OCI-LY7 (cell line): Measurements from ENCODE around the gene FAM181A. TPM values are rescaled to one million over a fixed set of nuclear protein-coding genes. Genes with fewer than 3 reads are reported as not detected.

Experiments used
- BruUV-seq: library from RNA; stranded (reverse); fragments of 400-500 nt; replicated peaks from 2 replicates; lab custom pipeline; 2021; lab: Mats Ljungman, UMichigan
- CTCF ChIA-PET: fragments of 300-600 bp; sonication (Branson Sonifier 250); formaldehyde crosslinking; loops from one replicate; lab custom pipeline; 2022; ENCODE audit warnings: antibody characterized with exemption; ENCODE audit not compliant: unreplicated experiment; lab: Charles Lee
- POLR2A ChIA-PET: fragments of 300-600 bp; sonication (Branson Sonifier 250); formaldehyde crosslinking; loops from one replicate; lab custom pipeline; 2022; ENCODE audit warnings: antibody characterized with exemption; lab: Charles Lee
- DNase-seq: peaks from one replicate; pipeline ENCODE4 v3.0.0-alpha.2; 2015; ENCODE audit warnings: low spot score
- H2AFZ ChIP-seq: fragments of 200-600 bp; sonication (generic), shearing (Covaris generic); 2 replicates; pipeline ENCODE4 v1.6.1; 2014; ENCODE audit warnings: mild to moderate bottlenecking, antibody characterized with exemption, low read length, moderate library complexity
- H3K27ac ChIP-seq: fragments of 200-600 bp; sonication (generic); 2 replicates; pipeline ENCODE4 v1.5.1; 2014; ENCODE audit warnings: mixed run types, low read depth, mild to moderate bottlenecking, moderate library complexity, low read length, inconsistent platforms; ENCODE audit not compliant: poor library complexity, severe bottlenecking
- H3K36me3 ChIP-seq: fragments of 200-600 bp; sonication (generic); 2 replicates; pipeline ENCODE4 v1.6.1; 2014; ENCODE audit warnings: mild to moderate bottlenecking, antibody characterized with exemption, low read length, moderate library complexity, mixed read lengths; ENCODE audit not compliant: insufficient read depth
- H3K4me1 ChIP-seq: fragments of 200-600 bp; sonication (generic); 2 replicates; pipeline ENCODE4 v1.5.1; 2014; ENCODE audit warnings: mild to moderate bottlenecking, low read length; ENCODE audit not compliant: insufficient read depth, poor library complexity, severe bottlenecking
- H3K4me2 ChIP-seq: fragments of 200-600 bp; sonication (generic); 2 replicates; pipeline ENCODE4 v1.6.1; 2014; ENCODE audit warnings: mild to moderate bottlenecking, low read length
- H3K4me3 ChIP-seq: fragments of 200-600 bp; sonication (generic); 2 replicates; pipeline ENCODE4 v1.5.1; 2014; ENCODE audit warnings: mild to moderate bottlenecking, low read depth, low read length; ENCODE audit not compliant: poor library complexity, severe bottlenecking
- H3K79me2 ChIP-seq: fragments of 200-600 bp; sonication (generic); 2 replicates; pipeline ENCODE4 v1.6.1; 2016; ENCODE audit warnings: low read depth, mild to moderate bottlenecking, low read length, moderate library complexity, mixed read lengths; ENCODE audit not compliant: insufficient read depth
- H3K9me2 ChIP-seq: fragments of 200-600 bp; sonication (generic); 2 replicates; pipeline ENCODE4 v1.6.1; 2016; ENCODE audit warnings: mild to moderate bottlenecking, low read length, mixed read lengths; ENCODE audit not compliant: insufficient read depth
- H3K9me3 ChIP-seq: fragments of 200-600 bp; sonication (generic); 2 replicates; pipeline ENCODE4 v1.6.1; 2014; ENCODE audit warnings: mild to moderate bottlenecking, mixed run types, low read length, mixed read lengths
- H4K20me1 ChIP-seq: fragments of 200-600 bp; sonication (generic); 2 replicates; pipeline ENCODE4 v1.6.1; 2014; ENCODE audit warnings: mild to moderate bottlenecking, antibody characterized with exemption, low read length, moderate library complexity, mixed read lengths; ENCODE audit not compliant: insufficient read depth
- EZH2phosphoT487 ChIP-seq: fragments of 200-600 bp; sonication (generic); IDR thresholded peaks from 2 replicates; pipeline ENCODE4 v1.6.1; 2018; ENCODE audit warnings: low read depth, borderline replicate concordance, mild to moderate bottlenecking, mixed run types, antibody characterized with exemption, low read length, moderate library complexity, mixed read lengths
- intact Hi-C: fragments of 100-400 bp; cut with micrococcal nuclease; formaldehyde crosslinking; loops from one replicate; pipeline ENCODE4 v1.10.0; 2022; ENCODE audit not compliant: unreplicated experiment
- total RNA-seq, 2 experiments: library from RNA; depleted of rRNA in 1 of 2; stranded (reverse); fragments of >200 nt in 1 of 2; shearing (Covaris generic) in 1 of 2; gene quantifications; 2 replicates each; pipeline ENCODE4 v1.2.3, GENCODE V29; 2014 to 2022
- TF ChIP-seq, protein P1 (sequence below): fragments of 200-600 bp; sonication (generic); conservative IDR thresholded peaks from 2 replicates; pipeline ENCODE4 v1.5.1; 2014; ENCODE audit warnings: mild to moderate bottlenecking, antibody characterized with exemption, low read length, moderate library complexity, mixed read lengths

FAM181A gene
- total RNA-seq, 2 experiments from 2014 or later: not detected

DNA sequence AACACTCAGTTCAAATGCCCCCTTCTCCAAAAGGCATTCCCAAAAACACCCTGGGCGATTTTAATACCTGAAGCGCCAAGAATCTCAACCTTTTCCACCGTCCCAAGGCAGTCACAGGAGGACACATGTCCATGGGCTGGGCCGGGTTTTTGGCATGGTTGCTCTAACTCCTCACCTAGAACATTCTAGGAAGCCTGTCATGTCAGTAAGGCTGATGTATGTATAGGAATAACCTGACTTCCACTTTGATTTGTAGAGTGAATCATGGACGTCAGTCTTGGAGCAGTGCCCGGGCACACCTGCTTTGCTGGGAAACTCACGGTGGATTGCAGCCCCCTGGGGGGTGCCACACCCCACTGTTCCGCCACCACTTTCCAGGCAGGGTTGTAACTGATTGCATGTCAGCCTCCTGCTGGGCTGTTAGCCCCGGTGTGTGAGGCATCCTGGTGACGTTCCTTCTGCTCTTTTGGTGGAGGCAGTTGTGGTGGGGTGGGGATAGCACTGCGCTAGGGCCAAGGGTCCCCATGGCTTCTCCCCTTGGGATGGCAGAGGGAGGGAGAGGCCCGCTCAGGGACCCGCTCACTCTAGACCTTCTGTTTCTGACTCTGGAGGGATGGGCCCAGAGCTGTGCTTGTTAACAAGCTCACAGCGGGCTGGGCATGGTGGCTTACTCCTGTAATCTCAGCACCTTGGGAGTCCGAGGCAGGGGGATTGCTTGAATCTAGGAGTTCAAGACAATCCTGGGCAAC is 35.2 kb upstream of the FAM181A start:
- H3K4me2 ChIP-seq: no peak overlapping the region
- no peak overlapping the region for H3K4me3 ChIP-seq
- H3K79me2 ChIP-seq: no peaks in the 10 kb centered on the region
- no peak overlapping the region for H2AFZ ChIP-seq
- H3K27ac ChIP-seq: no peak overlapping the region
- no peaks in the 10 kb centered on the region for H3K9me2 ChIP-seq
- intact Hi-C loops: loop anchor here (2.0 kb wide), 1 partner anchor 237 kb away; no protein-coding TSS in a partner anchor
- CTCF ChIA-PET: no interaction called here
- no peaks in the 10 kb centered on the region for H3K9me3 ChIP-seq
- no peaks in the 10 kb centered on the region for H4K20me1 ChIP-seq
- no peak for TF ChIP-seq EZH2phosphoT487
- TF ChIP-seq, protein P1, sequence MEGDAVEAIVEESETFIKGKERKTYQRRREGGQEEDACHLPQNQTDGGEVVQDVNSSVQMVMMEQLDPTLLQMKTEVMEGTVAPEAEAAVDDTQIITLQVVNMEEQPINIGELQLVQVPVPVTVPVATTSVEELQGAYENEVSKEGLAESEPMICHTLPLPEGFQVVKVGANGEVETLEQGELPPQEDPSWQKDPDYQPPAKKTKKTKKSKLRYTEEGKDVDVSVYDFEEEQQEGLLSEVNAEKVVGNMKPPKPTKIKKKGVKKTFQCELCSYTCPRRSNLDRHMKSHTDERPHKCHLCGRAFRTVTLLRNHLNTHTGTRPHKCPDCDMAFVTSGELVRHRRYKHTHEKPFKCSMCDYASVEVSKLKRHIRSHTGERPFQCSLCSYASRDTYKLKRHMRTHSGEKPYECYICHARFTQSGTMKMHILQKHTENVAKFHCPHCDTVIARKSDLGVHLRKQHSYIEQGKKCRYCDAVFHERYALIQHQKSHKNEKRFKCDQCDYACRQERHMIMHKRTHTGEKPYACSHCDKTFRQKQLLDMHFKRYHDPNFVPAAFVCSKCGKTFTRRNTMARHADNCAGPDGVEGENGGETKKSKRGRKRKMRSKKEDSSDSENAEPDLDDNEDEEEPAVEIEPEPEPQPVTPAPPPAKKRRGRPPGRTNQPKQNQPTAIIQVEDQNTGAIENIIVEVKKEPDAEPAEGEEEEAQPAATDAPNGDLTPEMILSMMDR: no peak
- POLR2A ChIA-PET: interaction anchor here (0.7 kb wide), 1 partner anchor 589 kb away, joined by 3 read pairs; no protein-coding TSS in a partner anchor
- no TSS peak for BruUV-seq
- no peaks in the 10 kb centered on the region for H3K4me1 ChIP-seq
- H3K36me3 ChIP-seq: no peaks in the 10 kb centered on the region
- no peak for DNase-seq

GRCh38 chr14:93892505-93892839 is 34.7 kb upstream of the FAM181A start:
- Histone ChIP-seq H3K27ac (no peak overlapping the region), H4K20me1 (no peaks in the 10 kb centered on the region), H3K79me2 (no peaks in the 10 kb centered on the region), H3K4me2 (no peak overlapping the region), H2AFZ (no peak overlapping the region), H3K9me2 (no peaks in the 10 kb centered on the region), H3K4me3 (no peak overlapping the region), H3K4me1 (no peaks in the 10 kb centered on the region), H3K9me3 (no peaks in the 10 kb centered on the region), H3K36me3 (no peaks in the 10 kb centered on the region)
- TF ChIP-seq, protein P1: no peak
- TF ChIP-seq EZH2phosphoT487: no peak
- no TSS peak for BruUV-seq
- intact Hi-C loops: loop anchor here (2.0 kb wide), 1 partner anchor 238 kb away; no protein-coding TSS in a partner anchor
- ChIA-PET CTCF (no interaction called here), POLR2A (interaction anchor here (0.7 kb wide), 1 partner anchor 589 kb away, joined by 3 read pairs; no protein-coding TSS in a partner anchor)
- no peak for DNase-seq
